Measurements from ENCODE around the gene TACR2.
"Not testable (repeated sequence)": the region's sequence is repeated elsewhere in the genome, so short reads cannot be mapped to it uniquely, and the experiment has no call there.

The TACR2 gene

DNA sequence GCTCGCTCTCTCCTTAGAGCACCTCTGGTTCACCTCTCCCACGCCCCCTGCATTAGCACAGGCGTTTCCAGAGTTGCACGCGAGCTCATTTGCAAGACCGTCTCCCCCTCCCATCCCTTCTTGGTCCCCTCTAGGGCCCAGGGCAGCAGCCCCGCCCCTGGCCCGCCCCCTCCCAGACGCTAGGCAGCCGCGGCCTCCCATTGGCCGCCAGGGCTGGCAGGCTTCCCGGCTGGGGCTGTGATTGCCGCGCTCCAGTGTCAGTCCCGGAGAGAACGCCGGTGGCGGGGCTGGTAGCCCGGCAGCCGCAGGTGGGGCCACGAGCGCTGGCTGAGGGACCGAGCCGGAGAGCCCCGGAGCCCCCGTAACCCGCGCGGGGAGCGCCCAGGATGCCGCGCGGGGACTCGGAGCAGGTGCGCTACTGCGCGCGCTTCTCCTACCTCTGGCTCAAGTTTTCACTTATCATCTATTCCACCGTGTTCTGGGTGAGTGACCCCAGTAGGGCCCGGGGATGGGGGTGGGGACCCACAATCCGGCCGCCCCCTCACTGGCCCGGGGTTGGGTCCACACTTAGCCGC lies 34.6 kb upstream of the TACR2 start, which contains the start of gene TSPAN15:
Gene TSPAN15 (plus strand): TSS at position 257 of the 575 bp plus-strand sequence. CDS start 130 bp downstream, at position 387.
- DNase-seq (ENCODE audit: low read depth in 1 of 2, low spot score in 1 of 2), result peak; percentile 62 to 69

DNA sequence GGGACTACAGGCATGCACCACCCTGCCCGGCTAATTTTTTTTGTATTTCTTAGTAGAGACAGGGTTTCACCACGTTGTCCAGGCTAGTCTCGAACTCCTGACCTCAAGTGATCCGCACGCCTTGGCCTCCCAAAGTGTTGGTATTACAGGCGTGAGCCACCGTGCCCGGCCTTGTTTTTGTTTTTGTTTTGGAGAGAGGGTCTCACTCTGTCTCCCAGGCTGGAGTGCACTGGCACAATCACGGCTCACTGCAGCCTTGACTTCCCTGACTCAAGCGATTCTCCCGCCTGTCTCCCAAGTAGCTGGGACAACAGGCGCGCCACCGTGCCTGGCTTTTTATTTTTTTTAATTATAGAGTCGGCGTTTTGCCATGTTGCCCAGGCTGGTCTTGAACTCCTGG lies 33.7 kb upstream of the TACR2 start:
- DNase-seq (ENCODE audit: low read depth in 1 of 2, low spot score in 1 of 2), result not testable (repeated sequence)

DNA sequence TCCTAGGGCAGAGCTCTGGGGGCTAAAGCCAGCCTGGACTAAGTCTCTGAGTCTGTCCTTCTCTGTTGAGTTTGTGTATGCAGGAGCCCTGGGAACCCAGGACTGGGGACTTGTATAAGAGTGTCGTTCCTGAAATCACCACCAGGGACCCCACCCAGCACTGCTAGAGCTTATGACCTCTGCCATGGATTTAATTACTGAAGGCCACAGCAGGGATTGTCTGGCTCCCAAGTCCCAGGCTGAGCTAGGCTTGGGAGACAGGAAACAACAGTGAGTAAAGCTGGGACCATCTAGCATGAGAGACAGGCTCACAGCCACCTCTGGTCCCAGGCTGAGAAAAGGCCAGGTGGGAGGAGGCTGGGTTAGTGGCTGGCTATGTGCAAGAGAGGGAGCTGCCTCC lies 33.1 kb upstream of the TACR2 start:
- DNase-seq (ENCODE audit: low read depth in 1 of 2, low spot score in 1 of 2), result no peak

DNA sequence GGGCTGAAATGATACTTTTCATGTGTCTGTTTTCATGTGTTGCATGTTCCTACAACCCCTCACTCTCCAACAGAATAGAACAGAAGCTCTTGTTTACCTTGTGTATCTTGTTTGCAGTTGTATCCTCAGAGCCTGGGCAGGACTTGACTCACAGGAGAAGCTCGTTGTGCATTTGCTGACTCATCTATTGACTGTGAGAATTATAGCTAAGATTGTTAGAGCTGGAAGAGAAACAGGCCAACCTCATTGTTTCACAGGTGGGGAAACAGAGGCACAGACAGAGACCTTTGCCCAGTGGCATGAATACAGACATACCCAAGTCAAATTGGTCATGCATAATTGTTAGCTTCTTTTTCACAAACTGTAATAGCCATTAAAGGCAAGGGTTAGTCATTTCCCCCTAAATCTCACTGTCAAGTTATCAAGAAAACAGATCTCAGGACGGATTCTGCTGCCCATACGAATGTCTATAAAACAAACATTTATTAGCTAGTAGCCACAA lies 30.0 kb upstream of the TACR2 start:
- no peak for DNase-seq (ENCODE audit: low read depth in 1 of 2, low spot score in 1 of 2)

DNA sequence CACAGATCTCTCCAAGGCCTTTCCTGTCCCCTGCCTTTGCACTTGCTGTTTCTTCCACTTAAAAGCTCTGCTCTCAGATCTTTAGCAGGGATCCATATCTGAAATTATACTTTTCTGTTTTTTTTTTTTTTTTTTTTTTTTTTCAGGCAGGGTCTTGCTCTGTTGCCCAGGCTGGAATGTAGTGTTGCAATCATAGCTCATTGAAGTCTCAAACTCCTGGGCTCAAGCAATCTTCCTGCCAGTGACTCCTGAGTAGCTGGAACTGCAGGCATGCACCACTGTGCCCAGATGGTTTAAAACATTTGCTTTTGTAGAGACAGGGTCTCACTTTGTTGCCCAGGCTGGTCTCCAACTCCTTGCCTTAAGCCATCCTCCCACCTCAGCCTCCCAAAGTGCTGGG lies 29.5 kb upstream of the TACR2 start:
- DNase-seq (ENCODE audit: low read depth in 1 of 2, low spot score in 1 of 2), result no peak

DNA sequence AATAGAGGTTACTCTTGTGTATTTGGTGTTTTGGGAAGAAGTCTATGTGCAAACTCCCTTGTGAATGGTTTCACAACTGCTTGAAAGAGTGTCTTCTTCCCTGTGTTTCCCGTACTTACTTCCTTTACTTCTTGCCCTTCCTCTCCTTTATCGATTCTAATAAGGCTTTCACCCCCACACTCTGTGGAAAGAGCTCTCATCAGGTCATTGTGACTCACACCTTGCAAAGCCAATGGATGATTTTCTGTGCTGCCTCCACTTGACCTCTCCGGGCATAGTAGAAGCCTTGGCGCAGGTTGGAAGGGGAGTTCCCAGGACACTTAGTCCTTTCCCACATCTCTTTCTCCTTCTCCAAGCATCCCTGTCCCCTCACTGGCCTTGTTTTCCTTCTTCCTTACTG lies 28.3 kb upstream of the TACR2 start:
- DNase-seq (ENCODE audit: low read depth in 1 of 2, low spot score in 1 of 2), result no peak

DNA sequence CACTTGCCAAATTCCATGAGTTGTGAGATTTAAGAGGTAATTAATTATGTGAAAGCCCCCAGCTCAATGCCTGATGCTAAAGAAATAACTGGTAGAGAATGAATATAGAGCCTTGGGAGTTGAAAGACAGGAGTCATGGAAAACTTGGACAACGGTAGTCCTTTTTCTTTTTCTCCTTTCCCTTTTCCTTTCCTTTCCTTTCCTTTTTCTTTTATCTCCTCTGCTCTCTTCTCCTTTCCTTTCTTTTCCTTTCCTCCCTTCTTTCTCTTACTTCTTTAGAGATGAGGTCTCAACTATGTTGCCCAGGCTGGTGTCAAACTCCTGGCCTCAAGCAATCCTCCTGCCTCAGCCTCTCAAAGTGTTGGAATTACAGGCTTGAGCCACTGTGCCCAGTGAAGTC lies 26.6 kb upstream of the TACR2 start:
- no peak for DNase-seq (ENCODE audit: low read depth in 1 of 2, low spot score in 1 of 2)

DNA sequence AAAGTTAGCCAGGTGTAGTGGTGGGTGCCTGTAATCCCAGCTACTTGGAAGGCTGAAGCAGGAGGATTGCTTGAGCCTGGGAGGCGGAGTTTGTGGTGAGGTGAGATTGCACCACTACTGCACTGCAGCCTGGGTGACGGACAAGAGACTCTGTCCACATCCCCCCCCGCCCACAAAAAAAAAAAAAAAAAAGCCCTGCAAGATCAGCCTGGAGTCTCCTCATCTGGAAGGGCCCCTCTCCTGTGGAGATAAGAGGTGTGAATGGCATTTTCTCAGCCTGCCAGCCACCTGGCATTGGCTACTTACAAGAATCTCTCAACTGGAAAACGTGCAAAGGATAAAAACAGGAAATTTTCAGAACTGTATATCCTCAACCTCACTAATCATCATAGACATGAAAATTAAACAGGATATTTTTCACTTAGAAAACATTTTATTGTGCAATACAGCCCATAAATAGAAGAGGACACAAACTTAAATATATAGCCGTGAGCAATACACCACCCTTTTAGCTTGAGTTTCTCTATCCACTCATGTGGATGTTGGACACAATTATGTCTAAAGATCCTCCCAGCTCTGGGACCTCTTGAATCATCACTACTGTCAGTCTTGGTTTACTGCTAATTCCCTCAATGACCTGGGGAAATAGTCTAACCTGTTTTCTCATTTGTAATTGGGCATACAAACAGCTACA lies 23.2 kb upstream of the TACR2 start:
- DNase-seq (ENCODE audit: low read depth in 1 of 2, low spot score in 1 of 2), result no peak

DNA sequence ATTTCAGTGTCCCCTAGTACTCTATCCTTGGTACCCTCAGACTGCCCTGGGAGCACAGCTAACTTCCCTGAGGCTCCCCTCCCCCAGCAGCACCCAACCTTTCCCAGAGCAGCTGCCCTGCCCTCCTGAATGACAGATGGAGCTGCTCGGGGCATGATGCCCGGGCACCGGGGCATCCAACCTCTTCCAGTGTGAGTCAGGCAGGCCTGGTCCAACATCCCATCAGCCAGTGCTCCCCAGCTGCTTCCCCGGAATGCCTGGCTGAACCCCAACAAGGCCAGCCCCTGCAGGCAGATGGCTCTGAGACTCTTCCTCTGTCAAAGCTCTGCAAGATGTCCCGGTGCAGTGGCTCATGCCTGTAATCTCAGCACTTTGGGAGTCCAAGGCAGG lies 22.6 kb upstream of the TACR2 start:
- DNase-seq (ENCODE audit: low read depth in 1 of 2, low spot score in 1 of 2), result no peak

DNA sequence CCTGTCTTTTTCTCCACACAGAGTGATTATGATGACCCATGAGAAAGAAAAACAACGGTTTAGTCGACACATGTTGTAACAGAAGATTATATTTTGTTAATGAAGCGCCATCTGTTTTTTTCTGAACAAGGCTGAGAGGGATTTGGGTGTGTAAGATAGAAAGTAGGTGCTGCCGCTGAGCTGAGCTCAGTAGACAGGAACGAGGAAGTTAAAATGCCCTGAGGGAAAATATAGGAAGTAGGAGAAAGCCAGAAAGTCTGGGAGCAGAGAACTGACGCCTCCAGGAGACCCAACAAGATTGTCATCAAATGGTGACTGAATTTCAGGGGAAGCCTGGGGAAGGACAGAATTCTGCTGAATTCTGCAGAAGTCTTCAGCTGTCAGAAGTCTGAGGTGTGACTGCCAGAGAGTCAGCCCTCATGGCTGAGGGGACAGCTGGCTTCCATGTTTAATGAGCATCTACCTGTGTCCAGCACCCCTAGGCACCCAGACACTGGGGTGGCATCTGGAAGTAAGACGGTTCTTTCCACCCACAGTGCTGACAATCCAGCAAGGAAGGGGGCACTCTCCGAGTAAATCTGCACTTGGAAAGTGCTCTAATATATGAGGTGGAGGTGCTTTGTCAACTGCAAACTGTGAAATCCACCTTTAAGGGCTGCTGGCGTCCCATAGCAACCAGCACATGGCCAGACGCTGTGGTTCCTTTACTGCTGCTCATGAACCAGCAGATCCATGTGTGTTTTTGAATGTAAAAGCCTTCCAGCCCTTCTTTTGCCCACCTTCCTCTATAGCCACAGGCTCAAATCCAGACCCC lies 22.0 kb upstream of the TACR2 start:
- DNase-seq (ENCODE audit: low read depth in 1 of 2, low spot score in 1 of 2), result no peak

DNA sequence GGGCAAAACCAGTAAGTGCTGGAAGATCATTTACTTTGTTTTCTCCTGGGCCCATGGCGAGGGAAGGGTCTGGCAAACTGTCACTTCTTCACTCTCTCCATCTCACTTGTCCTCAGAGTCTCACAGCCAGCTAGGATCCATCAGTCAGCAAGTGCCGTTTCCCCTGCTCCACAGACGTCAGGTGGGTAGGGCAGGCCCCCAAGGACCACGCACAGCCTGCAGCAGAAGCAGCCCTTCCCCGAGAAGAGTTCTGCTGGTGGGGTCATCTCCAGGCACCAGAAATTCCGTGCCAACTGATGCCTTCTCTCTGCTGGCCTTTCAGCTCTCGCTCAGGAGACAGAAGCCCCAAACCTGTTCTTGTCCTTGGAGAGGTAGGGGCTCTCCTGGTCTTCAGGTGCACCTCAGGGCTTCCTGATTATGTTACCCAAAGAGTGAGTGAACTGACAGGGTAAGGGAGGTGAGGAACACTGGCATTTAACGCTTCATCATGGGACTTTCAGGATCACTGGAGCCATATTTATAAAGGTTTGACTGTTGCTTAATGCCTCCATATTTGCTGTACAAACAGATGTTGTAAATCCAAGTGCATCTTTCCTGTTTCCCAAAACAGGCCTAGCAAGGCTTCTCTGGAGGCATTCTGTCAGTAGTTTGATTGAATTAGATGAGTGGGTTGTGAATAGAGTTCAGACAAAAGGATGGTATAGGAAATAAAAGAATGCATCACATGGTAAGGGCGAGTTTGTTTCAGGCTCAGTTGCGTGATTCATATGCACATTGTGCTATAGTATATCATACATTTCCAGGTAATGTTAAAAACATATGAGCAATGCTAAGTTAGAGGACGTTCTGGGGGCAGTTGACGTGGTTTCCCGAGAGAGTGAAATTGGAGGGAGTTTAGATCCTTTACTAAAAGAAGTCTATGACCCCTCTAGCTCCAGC lies 20.9 kb upstream of the TACR2 start:
- no peak for DNase-seq (ENCODE audit: low read depth in 1 of 2, low spot score in 1 of 2)

DNA sequence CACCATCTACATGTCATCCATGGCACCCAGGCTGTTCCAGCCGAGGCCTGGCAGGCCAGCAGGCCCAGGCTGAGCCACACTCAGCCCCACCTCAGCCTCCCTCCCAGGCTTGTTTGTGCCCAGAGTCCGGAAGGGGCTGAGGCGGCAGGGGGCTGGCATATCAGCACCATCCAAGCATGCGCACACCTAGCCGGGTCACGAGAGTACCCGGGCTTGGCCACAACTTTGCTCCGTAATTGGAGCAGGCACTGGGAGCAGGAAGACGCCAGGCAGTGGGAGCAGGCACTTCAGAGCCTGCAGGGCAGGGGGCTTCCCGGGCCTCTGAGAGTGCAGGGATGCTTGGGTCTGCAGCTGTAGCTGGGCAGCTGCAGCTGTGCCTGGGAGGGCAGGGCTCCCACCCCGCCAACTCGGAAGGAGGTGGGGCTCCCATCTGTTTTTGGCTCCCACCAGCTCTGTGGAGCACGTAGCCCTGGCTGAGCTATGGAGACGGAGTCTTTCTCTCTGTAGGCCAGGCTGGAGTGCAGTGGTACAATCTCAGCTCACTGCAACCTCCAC lies 19.3 kb upstream of the TACR2 start:
- DNase-seq (ENCODE audit: low read depth in 1 of 2, low spot score in 1 of 2), result no peak

DNA sequence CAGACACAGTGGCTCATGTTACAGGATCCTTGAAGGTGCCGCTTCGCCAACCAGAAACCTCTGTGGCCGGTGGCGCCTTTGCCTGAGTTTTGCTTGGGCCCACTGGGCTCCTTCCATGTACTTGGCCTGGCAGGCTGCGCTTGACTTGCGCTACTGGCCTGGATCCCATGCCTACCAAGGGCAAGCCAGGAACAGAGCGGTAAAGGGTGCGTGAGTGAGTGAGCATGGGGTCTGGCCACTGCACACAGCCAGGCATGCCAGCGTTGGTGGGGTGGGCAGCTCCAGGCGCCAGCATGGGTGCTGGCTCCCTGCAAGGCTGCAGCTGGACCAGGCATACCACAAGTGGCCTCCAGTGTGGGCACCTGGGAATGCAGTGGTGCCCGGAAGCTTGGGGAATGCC lies 18.2 kb upstream of the TACR2 start:
- DNase-seq (ENCODE audit: low read depth in 1 of 2, low spot score in 1 of 2), result no peak

DNA sequence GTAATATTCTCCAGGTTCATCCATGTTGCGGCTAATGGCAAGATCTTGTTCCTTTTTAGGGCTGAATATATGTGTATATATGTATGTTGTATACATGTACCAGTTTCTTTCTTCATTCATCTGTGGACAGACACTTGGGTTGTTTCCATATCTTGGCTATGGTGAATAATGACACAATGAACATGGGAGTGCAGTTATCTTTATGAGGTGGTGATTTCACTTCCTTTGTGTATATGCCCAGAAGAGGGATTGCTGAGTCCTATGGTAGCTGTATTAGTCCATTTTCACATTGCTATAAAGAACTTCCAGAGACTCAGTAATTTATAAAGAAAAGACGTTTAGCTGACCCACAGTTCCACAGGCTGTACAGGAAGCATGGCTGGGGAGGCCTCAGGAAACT lies 17.5 kb upstream of the TACR2 start:
- DNase-seq (ENCODE audit: low read depth in 1 of 2, low spot score in 1 of 2), result no peak

DNA sequence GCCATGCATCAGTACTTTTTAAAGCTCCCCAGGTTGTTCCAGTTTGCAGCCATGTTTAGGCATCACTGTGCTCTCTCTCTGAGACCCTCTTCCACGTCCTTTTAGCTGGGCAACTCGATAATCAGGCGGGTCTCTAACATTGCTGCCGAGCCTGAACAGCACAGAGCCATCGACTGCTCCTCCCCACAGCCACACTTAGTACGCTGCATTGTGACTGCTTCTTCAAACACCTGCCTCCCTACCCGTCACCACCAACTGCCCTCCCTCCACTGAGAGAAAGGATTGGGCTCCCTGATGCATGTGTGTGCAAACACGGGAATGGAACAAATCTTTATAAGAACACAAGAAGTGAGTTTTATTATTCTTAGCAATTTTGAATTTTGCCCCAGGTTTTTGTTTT lies 11.4 kb upstream of the TACR2 start:
- no peak for DNase-seq (ENCODE audit: low read depth in 1 of 2, low spot score in 1 of 2)

DNA sequence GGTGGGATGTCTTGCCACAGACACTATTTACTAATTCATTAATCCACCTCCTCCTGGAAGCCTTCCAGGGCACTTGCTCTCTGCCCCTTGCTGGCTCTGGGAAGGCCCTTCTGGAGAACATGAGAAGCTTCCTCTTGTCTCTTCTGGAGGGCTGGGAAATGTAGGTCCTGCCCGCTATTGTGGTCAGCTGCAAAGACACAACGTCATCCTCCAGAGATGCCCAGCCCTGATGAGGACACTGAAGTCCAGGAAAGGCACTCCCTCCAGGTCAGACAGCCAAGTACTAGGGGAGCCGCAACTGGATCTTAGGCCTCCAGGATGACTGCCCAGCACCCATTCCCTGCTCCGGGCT lies 9.6 kb upstream of the TACR2 start:
- no peak for DNase-seq (ENCODE audit: low read depth in 1 of 2, low spot score in 1 of 2)

DNA sequence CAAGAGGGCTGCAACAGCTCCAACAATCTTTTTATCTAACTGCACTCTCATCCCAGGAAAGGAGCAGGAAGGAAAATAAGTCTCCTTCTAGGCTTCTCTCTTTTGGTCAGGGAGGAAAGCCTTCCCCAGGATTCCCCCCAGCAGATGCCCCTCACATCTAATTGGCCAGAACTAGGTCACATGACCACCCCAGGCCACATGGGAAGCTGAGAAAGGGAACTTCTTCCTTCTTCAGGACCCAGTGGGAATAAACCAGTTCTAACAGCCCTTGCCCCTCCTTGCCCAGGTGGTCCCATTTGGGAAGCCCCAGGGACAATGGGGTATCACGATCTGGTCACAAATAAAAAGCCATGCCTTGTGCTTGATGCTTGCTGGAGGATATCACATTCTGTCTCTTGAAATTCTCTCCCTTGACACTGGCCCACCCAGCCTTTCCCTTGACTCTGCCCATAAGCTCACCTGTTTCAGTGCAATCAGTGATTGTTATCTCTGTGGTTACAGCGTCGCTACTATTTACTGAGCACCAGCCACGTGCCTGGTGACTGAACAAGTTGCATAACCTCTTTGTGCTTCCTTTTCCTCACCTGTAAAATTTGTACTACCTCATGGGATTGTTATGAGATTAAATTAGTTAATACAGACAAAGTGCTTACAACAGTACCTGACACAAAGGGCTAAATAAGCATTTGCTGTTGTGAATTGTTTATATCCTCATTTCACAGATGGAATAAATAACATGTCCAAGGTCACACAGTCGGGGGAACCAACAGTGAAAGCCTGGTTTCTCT lies 9.0 kb upstream of the TACR2 start:
- DNase-seq (ENCODE audit: low read depth in 1 of 2, low spot score in 1 of 2), result no peak

DNA sequence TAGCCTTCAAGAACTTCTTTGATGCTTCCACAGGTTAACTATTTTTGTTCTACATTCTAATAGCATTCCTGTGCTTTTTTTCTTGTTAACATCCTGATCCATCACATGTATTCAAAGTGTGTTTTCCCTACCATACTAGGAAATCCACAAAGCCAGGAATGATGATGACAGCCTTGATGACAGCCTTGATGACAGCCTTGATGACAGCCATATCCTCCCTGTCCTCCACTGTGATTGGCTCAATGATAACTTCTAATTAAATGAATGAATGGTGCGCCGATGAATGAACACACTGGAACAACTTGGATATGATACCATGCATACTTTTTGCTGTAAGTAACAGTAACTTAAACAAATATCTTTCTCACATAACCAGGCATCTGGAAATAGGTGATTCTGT lies 8.3 kb upstream of the TACR2 start:
- DNase-seq (ENCODE audit: low read depth in 1 of 2, low spot score in 1 of 2), result no peak

DNA sequence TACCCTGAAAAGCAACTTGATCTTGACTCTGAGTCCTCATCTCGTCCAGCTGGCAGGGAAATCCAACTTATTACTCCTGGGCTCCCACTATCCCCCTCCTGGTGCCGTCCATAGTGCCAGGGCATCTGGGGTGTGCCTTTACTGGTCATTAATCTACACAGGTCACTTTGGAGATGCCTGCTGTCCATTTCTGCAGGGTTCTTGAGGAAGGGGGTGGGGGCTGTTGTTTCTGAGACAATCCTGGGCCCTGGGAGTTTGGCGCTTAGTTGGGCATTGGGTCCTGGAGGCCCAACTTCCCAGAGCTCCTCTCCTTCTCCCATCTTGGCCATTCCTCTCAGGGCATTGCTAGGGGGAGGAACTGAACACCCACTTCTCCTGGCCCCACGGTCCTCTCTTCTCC lies 6.0 kb upstream of the TACR2 start:
- no peak for DNase-seq (ENCODE audit: low read depth in 1 of 2, low spot score in 1 of 2)
